Activated B cell treated with CpG ODN at 0.5 μM for 24 hours (primary cell): ENCODE measurements around the gene TOMM70. TPM values are rescaled to one million over a fixed set of nuclear protein-coding genes. Genes with fewer than 3 reads are reported as not detected.
"Not testable (repeated sequence)": the region's sequence is repeated elsewhere in the genome, so short reads cannot be mapped to it uniquely, and the experiment has no call there.

Experiments used
- ATAC-seq: fragments of 200-7000 bp; cut with Tn5 transposase; one replicate; pipeline ENCODE4 v1.10.0; 2021; ENCODE audit warnings: low read depth, mild to moderate bottlenecking, moderate library complexity
- CTCF ChIA-PET: fragments of 350-600 bp; sonication (Branson Sonifier 250); formaldehyde crosslinking; loops from one replicate; lab custom pipeline; 2021; ENCODE audit warnings: antibody characterized with exemption; lab: Charles Lee
- POLR2A ChIA-PET: fragments of 350-600 bp; sonication (Branson Sonifier 250); formaldehyde crosslinking; loops from one replicate; lab custom pipeline; 2021; ENCODE audit warnings: antibody characterized with exemption; lab: Charles Lee
- DNase-seq: peaks from one replicate; pipeline ENCODE4 v3.0.0; 2022
- H3K27ac Mint-ChIP-seq: one replicate; pipeline ENCODE4 v1.8.0; 2020; ENCODE audit warnings: mixed read lengths
- H3K27me3 Mint-ChIP-seq: one replicate; pipeline ENCODE4 v1.8.0; 2021; ENCODE audit warnings: mixed read lengths
- H3K36me3 Mint-ChIP-seq: one replicate; pipeline ENCODE4 v1.8.0; 2021; ENCODE audit warnings: low read depth, mixed read lengths
- H3K4me1 Mint-ChIP-seq: one replicate; pipeline ENCODE4 v1.8.0; 2021; ENCODE audit warnings: mixed read lengths
- H3K4me3 Mint-ChIP-seq: one replicate; pipeline ENCODE4 v1.8.0; 2020; ENCODE audit warnings: mild to moderate bottlenecking, mixed read lengths
- H3K9me3 Mint-ChIP-seq: one replicate; pipeline ENCODE4 v1.8.0; 2020; ENCODE audit warnings: mixed read lengths
- CTCF ChIP-seq: fragments of 200-600 bp; IDR thresholded peaks from one replicate; pipeline ENCODE4 v1.8.0; 2022; ENCODE audit warnings: antibody characterized with exemption, mild to moderate bottlenecking
- intact Hi-C: fragments of 100-400 bp; cut with micrococcal nuclease; formaldehyde crosslinking; loops from one replicate; pipeline ENCODE4 v1.15.1; 2024
- total RNA-seq: library from RNA; stranded (reverse); gene quantifications from 2 replicates; pipeline ENCODE4 v1.2.3, GENCODE V29; 2022

The TOMM70 gene
- total RNA-seq, 1 donor from 2014 or later, result 37.3 TPM

DNA sequence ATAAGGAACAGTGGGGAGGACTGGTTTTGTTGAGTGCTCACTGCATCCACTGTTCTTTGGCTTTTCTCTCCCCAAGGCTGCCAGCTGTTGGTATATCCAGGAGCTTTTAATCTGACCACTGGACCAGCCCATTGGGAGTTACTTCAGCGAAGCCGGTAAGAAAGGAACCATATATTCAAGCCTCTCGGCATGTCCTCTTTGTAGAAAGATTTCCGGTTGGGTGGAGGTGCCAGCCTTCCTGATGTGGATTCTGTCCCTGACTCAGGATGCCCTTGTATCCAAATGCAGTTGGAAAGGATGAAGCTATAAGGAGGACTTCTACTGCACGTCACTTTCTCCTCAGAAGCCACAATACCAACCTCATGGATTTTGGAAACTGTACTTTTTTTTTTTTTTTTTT lies 52.2 kb downstream of the TOMM70 start:
- ChIA-PET CTCF (interaction anchor here (0.8 kb wide), 1 partner anchor 32 kb away, joined by 3 read pairs; no protein-coding TSS in a partner anchor), POLR2A (no interaction called here)
- intact Hi-C loops, result no loop called here
- H3K27ac Mint-ChIP-seq, result no peak overlapping the region
- no peak for ATAC-seq
- no peaks in the 10 kb centered on the region for H3K4me1 Mint-ChIP-seq
- TF ChIP-seq CTCF, result no peak
- no peak overlapping the region for H3K4me3 Mint-ChIP-seq
- no peaks in the 10 kb centered on the region for H3K27me3 Mint-ChIP-seq
- H3K9me3 Mint-ChIP-seq, result no peaks in the 10 kb centered on the region
- peaks cover 86% of the 10 kb centered on the region for H3K36me3 Mint-ChIP-seq
- no peak for DNase-seq

DNA sequence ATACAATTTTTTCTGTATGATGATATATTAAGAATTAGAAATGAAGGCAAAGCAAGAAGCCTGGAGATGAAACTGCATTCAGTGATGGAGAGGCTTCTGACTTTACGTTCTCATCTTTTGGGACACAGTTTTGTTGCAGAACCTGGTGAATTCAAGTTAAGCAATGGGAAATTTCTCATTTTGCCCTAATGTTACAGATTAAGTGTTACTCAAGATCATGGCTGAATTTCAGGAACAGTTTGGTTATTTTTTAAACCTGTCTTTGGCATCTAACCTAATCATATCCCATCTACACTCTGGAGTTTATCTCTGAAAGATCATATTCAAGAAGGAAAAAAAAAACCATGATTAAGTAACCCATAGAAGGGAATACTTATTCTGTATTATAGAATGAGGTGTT lies 60.4 kb downstream of the TOMM70 start:
- Mint-ChIP-seq H3K4me3 (no peak overlapping the region), H3K9me3 (peaks cover 2% of the 10 kb centered on the region), H3K36me3 (peaks cover 59% of the 10 kb centered on the region), H3K27ac (no peak overlapping the region), H3K4me1 (peaks cover 4% of the 10 kb centered on the region), H3K27me3 (no peaks in the 10 kb centered on the region)
- ATAC-seq, result no peak
- TF ChIP-seq CTCF, result no peak
- DNase-seq, result no peak
- intact Hi-C loops, result no loop called here
- ChIA-PET POLR2A (no interaction called here), CTCF (no interaction called here)

- no peak for DNase-seq
- CTCF ChIA-PET, result no interaction called here
- TF ChIP-seq CTCF, result no peak
- Mint-ChIP-seq H3K27ac (no peak overlapping the region), H3K36me3 (peaks cover 59% of the 10 kb centered on the region), H3K27me3 (no peaks in the 10 kb centered on the region), H3K4me3 (no peak overlapping the region), H3K4me1 (peaks cover 10% of the 10 kb centered on the region), H3K9me3 (peaks cover 2% of the 10 kb centered on the region)
- intact Hi-C loops, result loop anchor here (10.0 kb wide), 1 partner anchor 1335 kb away; the partner anchor contains the start of gene ZBTB11
- POLR2A ChIA-PET, result no interaction called here
- ATAC-seq, result no peak
Measured at GRCh38 chr3:100339786-100340185, 61.1 kb downstream of the TOMM70 start.

DNA sequence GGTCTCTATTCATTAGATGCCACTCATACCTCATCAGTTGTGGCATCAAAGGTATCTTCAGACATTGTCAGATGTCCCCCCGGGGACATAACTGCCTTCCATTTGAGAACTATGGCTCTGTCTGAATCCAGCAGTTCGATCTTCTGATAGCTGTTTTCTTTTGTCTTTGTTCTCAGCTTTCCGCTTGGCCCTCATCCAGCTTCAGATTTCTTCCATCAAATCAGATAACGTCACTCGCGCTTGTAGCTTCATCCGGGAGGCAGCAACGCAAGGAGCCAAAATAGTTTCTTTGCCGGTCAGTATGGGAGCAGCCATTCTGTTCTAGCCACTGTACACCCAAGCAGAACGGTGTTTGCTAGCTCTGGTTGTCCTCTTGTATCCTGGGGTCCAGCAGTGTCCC lies 62.0 kb downstream of the TOMM70 start:
- CTCF ChIA-PET, result interaction anchor here (1.4 kb wide), 1 partner anchor 251 kb away, joined by 3 read pairs; no protein-coding TSS in a partner anchor
- POLR2A ChIA-PET, result no interaction called here
- Mint-ChIP-seq H3K4me1 (peaks cover 16% of the 10 kb centered on the region), H3K27me3 (no peaks in the 10 kb centered on the region), H3K27ac (no peak overlapping the region), H3K4me3 (no peak overlapping the region), H3K9me3 (peaks cover 2% of the 10 kb centered on the region), H3K36me3 (peaks cover 50% of the 10 kb centered on the region)
- intact Hi-C loops, result loop anchor here (10.0 kb wide), 1 partner anchor 1336 kb away; the partner anchor contains the start of gene ZBTB11
- no peak for TF ChIP-seq CTCF
- ATAC-seq (no peak), DNase-seq (no peak)

GRCh38 chr3:100336229-100336628 lies 64.7 kb downstream of the TOMM70 start:
- ATAC-seq, DNase-seq, H3K9me3 Mint-ChIP-seq, H3K4me3 Mint-ChIP-seq, H3K27me3 Mint-ChIP-seq: not testable (repeated sequence)
- H3K4me1 Mint-ChIP-seq, result peaks cover 19% of the 10 kb centered on the region
- POLR2A ChIA-PET, result interaction anchor here (1.4 to 2.3 kb wide), 3 partner anchors 20 to 374 kb away, joined by 5 to 12 read pairs (median 5); partner anchors contain the start of gene TBC1D23
- intact Hi-C loops, result loop anchor here (10.0 kb wide), 1 partner anchor 1339 kb away; the partner anchor contains the start of gene ZBTB11
- CTCF ChIA-PET, result interaction anchor here (0.6 kb wide), 1 partner anchor 117 kb away, joined by 3 read pairs; no protein-coding TSS in a partner anchor
- peak overlapping the region; percentile 61 for H3K27ac Mint-ChIP-seq
- peaks cover 25% of the 10 kb centered on the region for H3K36me3 Mint-ChIP-seq
